Measurements from ENCODE around the gene SLC35B2.

SLC35B2 gene

GRCh38 chr6:44227148-44227793 lies 30.1 kb downstream of the SLC35B2 start:
- H3K9me3 ChIP-seq (ENCODE audit: low read length), result no peaks in the 10 kb centered on the region
- H3K27ac ChIP-seq (ENCODE audit: low read depth, low read length), result peak overlapping the region; percentile 86
- peak overlapping the region in 1 of 2 donors; percentile 71 for H3K4me3 ChIP-seq (ENCODE audit: low read depth in 1 of 2, low read length in 2 of 2)
- peaks cover 90% of the 10 kb centered on the region for H3K4me1 ChIP-seq (ENCODE audit: insufficient read depth, low read length)
- peaks cover 33% of the 10 kb centered on the region for H3K36me3 ChIP-seq (ENCODE audit: insufficient read depth, low read length)
- H3K27me3 ChIP-seq (ENCODE audit: control insufficient read depth in 1 of 2, insufficient read depth in 2 of 2, low read length in 2 of 2), result no peaks in the 10 kb centered on the region
- peak overlapping the region; percentile 36 for H3K9ac ChIP-seq (ENCODE audit: low read length)

GRCh38 chr6:44226368-44227147 lies 30.8 kb downstream of the SLC35B2 start:
- Histone ChIP-seq H3K4me3 (ENCODE audit: low read depth in 1 of 2, low read length in 2 of 2) (peak overlapping the region in 1 of 2 donors; percentile 71), H3K4me1 (ENCODE audit: insufficient read depth, low read length) (peaks cover 89% of the 10 kb centered on the region), H3K36me3 (ENCODE audit: insufficient read depth, low read length) (peaks cover 26% of the 10 kb centered on the region)

GRCh38 chr6:44225579-44226325 lies 31.6 kb downstream of the SLC35B2 start:
- H3K9ac ChIP-seq (ENCODE audit: low read length), result peak overlapping the region; percentile 23
- H3K4me1 ChIP-seq (ENCODE audit: insufficient read depth, low read length), result peaks cover 89% of the 10 kb centered on the region
- peak overlapping the region in 1 of 2 donors; percentile 71 for H3K4me3 ChIP-seq (ENCODE audit: low read depth in 1 of 2, low read length in 2 of 2)
- no peaks in the 10 kb centered on the region for H3K9me3 ChIP-seq (ENCODE audit: low read length)
- peaks cover 18% of the 10 kb centered on the region for H3K36me3 ChIP-seq (ENCODE audit: insufficient read depth, low read length)
- H3K27ac ChIP-seq (ENCODE audit: low read depth, low read length), result peak overlapping the region; percentile 86
- no peaks in the 10 kb centered on the region for H3K27me3 ChIP-seq (ENCODE audit: control insufficient read depth in 1 of 2, insufficient read depth in 2 of 2, low read length in 2 of 2)

More at GRCh38 chr6:44226368-44227147, 30.8 kb downstream of the SLC35B2 start:
- no peaks in the 10 kb centered on the region for H3K27me3 ChIP-seq (ENCODE audit: control insufficient read depth in 1 of 2, insufficient read depth in 2 of 2, low read length in 2 of 2)
- no peaks in the 10 kb centered on the region for H3K9me3 ChIP-seq (ENCODE audit: low read length)
- peak overlapping the region; percentile 36 for H3K9ac ChIP-seq (ENCODE audit: low read length)
- H3K27ac ChIP-seq (ENCODE audit: low read depth, low read length), result peak overlapping the region; percentile 86

GRCh38 chr6:44224965-44225305 lies 32.4 kb downstream of the SLC35B2 start:
- peaks cover 85% of the 10 kb centered on the region for H3K4me1 ChIP-seq (ENCODE audit: insufficient read depth, low read length)
- peak overlapping the region in 1 of 2 donors; percentile 71 for H3K4me3 ChIP-seq (ENCODE audit: low read depth in 1 of 2, low read length in 2 of 2)
- peak overlapping the region; percentile 37 for H3K9ac ChIP-seq (ENCODE audit: low read length)
- H3K27ac ChIP-seq (ENCODE audit: low read depth, low read length), result peak overlapping the region; percentile 20
- peaks cover 10% of the 10 kb centered on the region for H3K36me3 ChIP-seq (ENCODE audit: insufficient read depth, low read length)
- no peaks in the 10 kb centered on the region for H3K9me3 ChIP-seq (ENCODE audit: low read length)
- no peaks in the 10 kb centered on the region for H3K27me3 ChIP-seq (ENCODE audit: control insufficient read depth in 1 of 2, insufficient read depth in 2 of 2, low read length in 2 of 2)

- Histone ChIP-seq H3K9ac (ENCODE audit: low read length) (peak overlapping the region; percentile 37), H3K4me3 (ENCODE audit: low read depth in 1 of 2, low read length in 2 of 2) (peak overlapping the region in 1 of 2 donors; percentile 71), H3K27me3 (ENCODE audit: control insufficient read depth in 1 of 2, insufficient read depth in 2 of 2, low read length in 2 of 2) (no peaks in the 10 kb centered on the region), H3K36me3 (ENCODE audit: insufficient read depth, low read length) (peaks cover 4% of the 10 kb centered on the region), H3K4me1 (ENCODE audit: insufficient read depth, low read length) (peaks cover 80% of the 10 kb centered on the region), H3K9me3 (ENCODE audit: low read length) (no peaks in the 10 kb centered on the region), H3K27ac (ENCODE audit: low read depth, low read length) (peak overlapping the region; percentile 28)
These were observed 33.0 kb downstream of the SLC35B2 start for GRCh38 chr6:44224029-44224964.

GRCh38 chr6:44223319-44224028 lies 33.9 kb downstream of the SLC35B2 start, which contains the start of gene SLC29A1:
Gene SLC29A1 (plus strand): TSS chr6:44223595. CDS start chr6:44227314, 3,719 bp downstream.
- peak within 1 kb of the TSS; percentile 58 to 71 for H3K4me3 ChIP-seq (ENCODE audit: low read depth in 1 of 2, low read length in 2 of 2)

GRCh38 chr6:44222486-44223318 lies 34.6 kb downstream of the SLC35B2 start:
- H3K27ac ChIP-seq (ENCODE audit: low read depth, low read length), result peak overlapping the region; percentile 70
- no peaks in the 10 kb centered on the region for H3K9me3 ChIP-seq (ENCODE audit: low read length)
- no peaks in the 10 kb centered on the region for H3K27me3 ChIP-seq (ENCODE audit: control insufficient read depth in 1 of 2, insufficient read depth in 2 of 2, low read length in 2 of 2)
- peak overlapping the region; percentile 66 for H3K9ac ChIP-seq (ENCODE audit: low read length)
- H3K4me1 ChIP-seq (ENCODE audit: insufficient read depth, low read length), result peaks cover 78% of the 10 kb centered on the region
- no peaks in the 10 kb centered on the region for H3K36me3 ChIP-seq (ENCODE audit: insufficient read depth, low read length)
- peak overlapping the region; percentile 58 to 59 for H3K4me3 ChIP-seq (ENCODE audit: low read depth in 1 of 2, low read length in 2 of 2)

More at GRCh38 chr6:44223319-44224028, 33.9 kb downstream of the SLC35B2 start, which contains the start of gene SLC29A1:
- peak within 1 kb of the TSS; percentile 66 for H3K9ac ChIP-seq (ENCODE audit: low read length)
- H3K27me3 ChIP-seq (ENCODE audit: control insufficient read depth in 1 of 2, insufficient read depth in 2 of 2, low read length in 2 of 2), result no peaks in the 10 kb centered on the region
- H3K9me3 ChIP-seq (ENCODE audit: low read length), result no peaks in the 10 kb centered on the region
- no peaks in the 10 kb centered on the region for H3K36me3 ChIP-seq (ENCODE audit: insufficient read depth, low read length)
- H3K27ac ChIP-seq (ENCODE audit: low read depth, low read length), result peak within 1 kb of the TSS; percentile 70
- H3K4me1 ChIP-seq (ENCODE audit: insufficient read depth, low read length), result peaks cover 78% of the 10 kb centered on the region

- H3K9me3 ChIP-seq (ENCODE audit: low read length), result no peaks in the 10 kb centered on the region
- H3K27me3 ChIP-seq (ENCODE audit: control insufficient read depth in 1 of 2, insufficient read depth in 2 of 2, low read length in 2 of 2), result no peaks in the 10 kb centered on the region
- no peaks in the 10 kb centered on the region for H3K36me3 ChIP-seq (ENCODE audit: insufficient read depth, low read length)
- H3K9ac ChIP-seq (ENCODE audit: low read length), result no peak overlapping the region
- peak overlapping the region in 1 of 2 donors; percentile 59 for H3K4me3 ChIP-seq (ENCODE audit: low read depth in 1 of 2, low read length in 2 of 2)
- peak overlapping the region; percentile 72 for H3K27ac ChIP-seq (ENCODE audit: low read depth, low read length)
- peaks cover 78% of the 10 kb centered on the region for H3K4me1 ChIP-seq (ENCODE audit: insufficient read depth, low read length)
These were observed 35.4 kb downstream of the SLC35B2 start for GRCh38 chr6:44221961-44222335.

GRCh38 chr6:44221291-44221960 lies 35.9 kb downstream of the SLC35B2 start:
- Histone ChIP-seq H3K36me3 (ENCODE audit: insufficient read depth, low read length) (no peaks in the 10 kb centered on the region), H3K4me1 (ENCODE audit: insufficient read depth, low read length) (peaks cover 78% of the 10 kb centered on the region), H3K4me3 (ENCODE audit: low read depth in 1 of 2, low read length in 2 of 2) (peak overlapping the region in 1 of 2 donors; percentile 49), H3K27me3 (ENCODE audit: control insufficient read depth in 1 of 2, insufficient read depth in 2 of 2, low read length in 2 of 2) (no peaks in the 10 kb centered on the region), H3K27ac (ENCODE audit: low read depth, low read length) (peak overlapping the region; percentile 72), H3K9me3 (ENCODE audit: low read length) (no peaks in the 10 kb centered on the region), H3K9ac (ENCODE audit: low read length) (no peak overlapping the region)

Measured in muscle layer of colon (tissue), 2 donors.